ENCODE data around the gene CNDP1.
"Not testable (repeated sequence)": the region's sequence is repeated elsewhere in the genome, so short reads cannot be mapped to it uniquely, and the experiment has no call there.

The CNDP1 gene

DNA sequence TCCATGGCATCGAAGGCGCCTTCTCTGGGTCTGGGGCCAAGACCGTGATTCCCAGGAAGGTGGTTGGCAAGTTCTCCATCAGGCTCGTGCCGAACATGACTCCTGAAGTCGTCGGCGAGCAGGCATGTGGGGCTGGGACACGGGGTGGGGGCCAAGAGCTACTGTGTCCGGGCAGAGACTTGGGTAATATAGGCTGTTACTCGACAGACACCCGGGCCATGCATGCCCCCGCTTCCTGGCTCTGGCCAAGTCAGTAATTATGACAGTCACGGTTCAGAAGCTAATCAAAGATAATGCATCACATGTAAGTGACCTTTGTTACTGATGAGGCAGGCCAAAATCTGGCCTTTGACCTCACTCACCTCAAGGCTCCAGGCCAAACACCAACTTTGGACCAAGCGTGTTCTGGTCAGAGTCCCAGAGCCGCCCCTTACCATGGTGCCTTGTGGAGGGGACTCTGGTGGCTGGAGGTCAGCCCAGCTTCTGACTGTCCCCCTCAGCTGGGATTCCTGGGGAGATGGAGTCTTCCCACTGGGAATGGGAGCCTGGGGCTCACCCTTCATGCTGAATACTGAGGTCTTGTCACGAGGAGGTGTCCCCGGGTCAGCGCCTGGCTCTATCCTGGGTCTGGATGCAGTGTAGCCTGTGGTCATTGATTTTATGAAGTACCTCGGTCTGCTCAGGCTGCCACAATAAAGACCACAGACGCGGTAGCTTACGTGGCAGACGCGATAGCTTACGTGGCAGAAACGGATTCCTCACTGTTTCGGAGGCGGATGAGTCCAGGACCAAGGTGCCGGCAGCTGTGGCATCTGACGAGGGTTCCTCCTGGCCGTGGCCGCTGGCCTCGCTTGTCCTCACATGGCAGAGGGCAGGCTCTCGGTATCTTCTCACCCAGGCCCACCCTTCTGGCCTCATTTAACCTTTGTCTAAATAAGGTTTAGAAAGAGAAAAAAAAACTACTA is 17.7 kb upstream of the CNDP1 start:
- no peaks in the 10 kb centered on the region for H3K27me3 ChIP-seq (ENCODE audit: insufficient read depth, low read length)
- 0 out of 2 replicates have a peak, but pooled peaks cover 5% of the 10 kb centered on the region for H3K9me3 ChIP-seq (ENCODE audit: insufficient read depth, low read depth, low read length)
- H3K36me3 ChIP-seq (ENCODE audit: insufficient read depth, low read depth, low read length): peaks cover 98% of the 10 kb centered on the region
- H3K9ac ChIP-seq (ENCODE audit: low read depth, low read length): no peak overlapping the region
- no peak overlapping the region for H3K27ac ChIP-seq (ENCODE audit: low read length)
- no peak overlapping the region for H3K4me3 ChIP-seq (ENCODE audit: low read length)
- H3K4me1 ChIP-seq (ENCODE audit: insufficient read depth, low read length): no peaks in the 10 kb centered on the region

DNA sequence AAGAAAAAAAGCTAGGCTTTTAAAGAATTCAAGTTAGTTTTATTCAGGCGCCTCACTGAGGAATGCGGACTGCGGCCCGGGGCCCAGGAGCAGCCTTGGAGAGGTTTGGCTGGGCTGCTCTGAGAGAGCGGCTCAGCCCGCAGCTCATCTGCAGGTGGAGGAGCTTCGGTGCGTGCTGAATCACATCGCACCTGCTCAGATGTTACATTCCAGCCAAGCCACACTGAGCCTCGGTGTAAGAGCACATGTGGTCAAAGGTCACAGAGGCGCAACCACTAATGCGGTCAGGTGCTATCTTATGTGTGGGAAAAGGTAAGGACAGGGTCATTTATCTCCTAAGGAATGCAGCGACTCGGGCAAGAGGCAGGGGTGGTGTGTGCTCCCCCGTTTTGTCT is 17.1 kb upstream of the CNDP1 start:
- H3K27ac ChIP-seq (ENCODE audit: low read length): no peak overlapping the region
- H3K36me3 ChIP-seq (ENCODE audit: insufficient read depth, low read depth, low read length): peaks cover 97% of the 10 kb centered on the region
- H3K9ac ChIP-seq (ENCODE audit: low read depth, low read length): no peak overlapping the region
- H3K27me3 ChIP-seq (ENCODE audit: insufficient read depth, low read length): no peaks in the 10 kb centered on the region
- H3K4me1 ChIP-seq (ENCODE audit: insufficient read depth, low read length): no peaks in the 10 kb centered on the region
- H3K9me3 ChIP-seq (ENCODE audit: insufficient read depth, low read depth, low read length): peaks cover 9% of the 10 kb centered on the region; the same call in 1 of the 2 replicates
- no peak overlapping the region for H3K4me3 ChIP-seq (ENCODE audit: low read length)

DNA sequence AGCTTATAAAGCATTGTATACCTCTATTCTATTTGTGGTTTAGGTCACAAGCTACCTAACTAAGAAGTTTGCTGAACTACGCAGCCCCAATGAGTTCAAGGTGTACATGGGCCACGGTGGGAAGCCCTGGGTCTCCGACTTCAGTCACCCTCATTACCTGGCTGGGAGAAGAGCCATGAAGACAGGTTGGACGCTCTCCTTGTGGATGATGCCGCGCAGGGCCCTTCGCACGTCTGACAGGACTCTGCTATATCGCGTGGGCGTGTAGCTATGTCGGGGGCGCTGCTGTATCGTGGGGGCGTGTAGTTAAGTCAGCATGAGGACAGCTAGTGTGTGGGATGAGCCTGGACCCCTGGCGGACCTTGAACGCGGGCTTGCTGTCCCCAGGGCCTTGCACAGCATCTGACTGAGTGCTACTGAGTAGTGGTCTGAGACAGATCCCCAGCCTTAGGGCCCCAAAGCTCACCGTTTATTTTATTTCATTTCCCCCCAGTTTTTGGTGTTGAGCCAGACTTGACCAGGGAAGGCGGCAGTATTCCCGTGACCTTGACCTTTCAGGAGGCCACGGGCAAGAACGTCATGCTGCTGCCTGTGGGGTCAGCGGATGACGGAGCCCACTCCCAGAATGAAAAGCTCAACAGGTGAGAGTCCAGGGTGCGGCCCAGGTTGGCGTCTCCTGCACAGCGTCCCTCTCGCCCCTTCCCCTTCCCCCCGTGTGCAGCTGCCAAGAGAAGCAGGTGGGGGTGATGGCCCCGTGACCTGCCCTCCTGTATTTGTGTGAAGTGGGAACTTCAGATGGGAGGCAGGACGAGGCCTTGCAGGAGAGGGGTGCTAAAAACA is 15.6 kb upstream of the CNDP1 start:
- peaks cover 14% of the 10 kb centered on the region; the same call in 1 of the 2 replicates for H3K9me3 ChIP-seq (ENCODE audit: insufficient read depth, low read depth, low read length)
- H3K4me3 ChIP-seq (ENCODE audit: low read length): no peak overlapping the region
- no peaks in the 10 kb centered on the region for H3K4me1 ChIP-seq (ENCODE audit: insufficient read depth, low read length)
- no peak overlapping the region for H3K9ac ChIP-seq (ENCODE audit: low read depth, low read length)
- no peaks in the 10 kb centered on the region for H3K27me3 ChIP-seq (ENCODE audit: insufficient read depth, low read length)
- no peak overlapping the region for H3K27ac ChIP-seq (ENCODE audit: low read length)
- H3K36me3 ChIP-seq (ENCODE audit: insufficient read depth, low read depth, low read length): peaks cover 83% of the 10 kb centered on the region

DNA sequence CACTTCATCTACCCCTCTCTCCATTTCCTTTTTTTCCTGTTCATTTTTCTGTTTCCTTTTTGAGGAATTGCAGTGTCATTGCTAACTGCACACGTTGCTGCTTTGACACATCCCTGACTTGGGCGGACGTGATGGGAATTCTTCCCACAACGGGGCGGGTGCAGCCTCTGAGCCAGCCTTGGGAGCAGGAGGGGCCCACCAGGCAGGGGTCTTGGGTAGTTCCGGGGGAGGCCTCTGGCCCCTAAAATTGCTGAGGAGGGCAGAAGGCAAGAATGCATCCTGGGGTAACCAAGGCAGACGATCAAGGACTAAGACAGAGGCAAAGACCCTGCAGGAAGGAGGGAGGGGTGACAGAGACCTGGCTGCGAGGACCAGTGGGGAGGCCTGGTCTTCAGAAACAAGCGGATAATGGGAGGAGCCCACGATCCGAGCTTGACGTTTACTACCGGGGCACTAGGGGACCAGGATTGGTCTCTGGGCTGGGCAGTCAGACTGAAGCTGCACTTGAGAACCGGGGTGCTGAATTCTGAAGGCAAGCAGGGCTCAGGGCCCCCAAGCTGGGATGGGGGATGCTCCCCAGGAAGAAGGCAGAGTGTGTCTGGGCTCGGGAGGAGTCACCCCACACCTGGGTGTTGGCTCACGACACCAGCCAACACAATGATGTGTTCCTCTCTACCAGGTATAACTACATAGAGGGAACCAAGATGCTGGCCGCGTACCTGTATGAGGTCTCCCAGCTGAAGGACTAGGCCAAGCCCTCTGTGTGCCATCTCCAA is 14.8 kb upstream of the CNDP1 start:
- Histone ChIP-seq H3K9me3 (ENCODE audit: insufficient read depth, low read depth, low read length) (peaks cover 14% of the 10 kb centered on the region; the same call in 1 of the 2 replicates), H3K4me3 (ENCODE audit: low read length) (no peak overlapping the region), H3K36me3 (ENCODE audit: insufficient read depth, low read depth, low read length) (peaks cover 74% of the 10 kb centered on the region), H3K4me1 (ENCODE audit: insufficient read depth, low read length) (no peaks in the 10 kb centered on the region), H3K27me3 (ENCODE audit: insufficient read depth, low read length) (no peaks in the 10 kb centered on the region), H3K9ac (ENCODE audit: low read depth, low read length) (no peak overlapping the region), H3K27ac (ENCODE audit: low read length) (no peak overlapping the region)

DNA sequence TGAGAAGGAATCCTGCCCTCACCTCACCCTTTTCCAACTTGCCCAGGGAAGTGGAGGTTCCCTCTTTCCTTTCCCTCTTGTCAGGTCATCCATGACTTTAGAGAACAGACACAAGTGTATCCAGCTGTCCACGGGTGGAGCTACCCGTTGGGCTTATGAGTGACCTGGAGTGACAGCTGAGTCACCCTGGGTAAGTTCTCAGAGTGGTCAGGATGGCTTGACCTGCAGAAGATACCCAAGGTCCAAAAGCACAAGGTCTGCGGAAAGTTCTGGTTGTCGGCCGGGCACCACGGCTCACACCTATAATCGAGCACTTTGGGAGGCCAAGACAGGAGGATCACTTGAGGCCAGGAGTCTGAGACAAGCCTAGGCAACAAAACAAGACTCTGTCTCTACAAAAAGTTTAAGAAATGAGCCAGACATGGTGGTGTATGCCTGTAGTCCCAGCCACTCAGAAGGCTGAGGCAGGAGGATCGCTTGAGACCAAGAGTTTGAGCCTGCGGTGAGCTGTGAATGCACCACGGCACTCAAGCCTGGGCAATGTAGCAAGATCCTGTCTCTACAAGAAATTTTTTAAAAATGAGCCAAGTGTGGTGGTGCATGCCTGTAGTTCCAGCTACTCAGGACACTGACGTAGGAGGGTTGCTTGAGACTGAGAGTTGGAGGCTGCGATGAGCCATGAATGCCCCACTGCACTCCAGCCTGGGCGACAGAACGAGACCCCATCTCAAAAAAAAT is 14.0 kb upstream of the CNDP1 start:
- Histone ChIP-seq H3K27me3 (ENCODE audit: insufficient read depth, low read length) (no peaks in the 10 kb centered on the region), H3K4me3 (ENCODE audit: low read length) (no peak overlapping the region), H3K9ac (ENCODE audit: low read depth, low read length) (no peak overlapping the region), H3K4me1 (ENCODE audit: insufficient read depth, low read length) (no peaks in the 10 kb centered on the region), H3K36me3 (ENCODE audit: insufficient read depth, low read depth, low read length) (peaks cover 67% of the 10 kb centered on the region), H3K27ac (ENCODE audit: low read length) (no peak overlapping the region), H3K9me3 (ENCODE audit: insufficient read depth, low read depth, low read length) (peaks cover 14% of the 10 kb centered on the region; the same call in 1 of the 2 replicates)

DNA sequence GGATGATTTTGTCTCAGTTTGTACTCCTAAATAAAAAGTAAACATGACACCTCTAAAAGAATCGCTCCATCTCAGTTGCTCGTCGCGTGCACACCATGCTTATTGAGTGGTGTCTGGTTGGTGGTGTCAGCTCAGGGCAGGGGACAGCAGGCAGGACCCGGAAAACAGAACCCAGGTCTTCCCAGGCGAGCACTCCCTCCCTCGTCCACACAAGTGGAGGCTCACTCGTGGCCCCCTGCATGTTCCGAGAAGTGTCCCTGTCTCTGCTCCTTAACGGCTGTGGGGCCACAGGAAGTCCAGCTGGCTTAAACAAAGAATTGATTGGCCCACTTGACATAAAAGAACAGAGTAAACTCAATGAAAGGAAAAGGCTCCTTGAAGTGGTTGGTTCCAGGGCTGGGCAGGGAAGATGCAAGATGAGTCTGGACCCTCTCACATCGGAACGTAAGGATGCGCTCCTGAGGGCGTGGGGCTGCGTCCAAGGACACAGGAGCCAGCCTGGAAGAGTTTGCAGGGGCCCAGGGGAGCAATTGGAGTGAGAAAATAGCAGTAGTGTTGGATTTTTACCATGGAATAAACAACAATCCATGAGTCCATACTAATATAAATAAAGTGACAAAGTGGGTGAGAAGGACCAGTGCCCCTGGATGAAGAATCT is 13.1 kb upstream of the CNDP1 start:
- H3K27me3 ChIP-seq (ENCODE audit: insufficient read depth, low read length): no peaks in the 10 kb centered on the region
- no peak overlapping the region for H3K4me3 ChIP-seq (ENCODE audit: low read length)
- H3K27ac ChIP-seq (ENCODE audit: low read length): no peak overlapping the region
- H3K9me3 ChIP-seq (ENCODE audit: insufficient read depth, low read depth, low read length): peaks cover 14% of the 10 kb centered on the region; the same call in 1 of the 2 replicates
- H3K9ac ChIP-seq (ENCODE audit: low read depth, low read length): no peak overlapping the region
- H3K36me3 ChIP-seq (ENCODE audit: insufficient read depth, low read depth, low read length): peaks cover 57% of the 10 kb centered on the region
- H3K4me1 ChIP-seq (ENCODE audit: insufficient read depth, low read length): no peaks in the 10 kb centered on the region

DNA sequence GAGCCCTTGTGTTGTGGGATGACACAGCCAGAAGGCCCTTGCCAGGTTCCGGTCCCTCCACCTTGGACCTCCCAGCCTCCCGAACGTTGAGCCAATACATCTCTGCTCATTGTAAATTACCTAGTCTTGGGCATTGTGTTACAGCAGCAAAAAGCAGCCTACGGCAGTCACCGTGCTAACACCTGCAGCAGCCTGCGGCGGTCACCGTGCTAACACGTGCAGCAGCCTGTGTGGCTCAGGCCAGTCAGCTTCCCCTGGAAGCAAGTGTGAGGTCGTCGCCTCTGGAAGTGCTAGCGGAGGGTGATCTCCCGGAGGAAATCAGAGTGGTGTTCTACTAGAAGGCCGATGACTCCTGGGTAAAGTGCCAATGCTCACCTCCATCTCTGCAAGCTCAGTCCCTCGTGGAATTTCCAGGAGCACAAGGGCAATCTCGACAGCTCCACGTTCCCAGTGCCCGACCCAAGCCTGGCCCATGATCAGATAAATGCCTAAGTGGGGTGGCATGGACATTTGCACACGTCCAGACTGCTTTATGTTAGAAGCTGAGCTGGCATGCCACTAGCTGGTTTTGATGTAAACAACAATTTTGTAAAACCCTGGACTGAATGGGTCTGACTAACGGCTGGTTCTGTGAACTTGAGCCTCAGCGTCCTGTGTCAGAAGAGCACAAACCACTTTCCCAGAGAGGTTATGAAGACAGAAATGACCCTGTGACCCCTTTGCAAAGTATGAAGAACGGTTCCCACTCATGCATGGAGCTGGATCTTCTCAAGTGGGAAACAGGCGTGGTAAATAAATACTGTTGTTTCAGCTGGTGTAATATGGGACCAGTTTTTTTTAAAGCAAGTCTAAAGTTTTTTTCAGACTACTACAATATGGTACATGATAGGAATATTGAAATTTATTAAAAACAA is 11.4 kb upstream of the CNDP1 start:
- Histone ChIP-seq H3K4me3 (ENCODE audit: low read length) (no peak overlapping the region), H3K36me3 (ENCODE audit: insufficient read depth, low read depth, low read length) (peaks cover 41% of the 10 kb centered on the region), H3K27me3 (ENCODE audit: insufficient read depth, low read length) (no peaks in the 10 kb centered on the region), H3K27ac (ENCODE audit: low read length) (no peak overlapping the region), H3K9ac (ENCODE audit: low read depth, low read length) (no peak overlapping the region), H3K9me3 (ENCODE audit: insufficient read depth, low read depth, low read length) (peaks cover 17% of the 10 kb centered on the region; the same call in 1 of the 2 replicates), H3K4me1 (ENCODE audit: insufficient read depth, low read length) (no peaks in the 10 kb centered on the region)

DNA sequence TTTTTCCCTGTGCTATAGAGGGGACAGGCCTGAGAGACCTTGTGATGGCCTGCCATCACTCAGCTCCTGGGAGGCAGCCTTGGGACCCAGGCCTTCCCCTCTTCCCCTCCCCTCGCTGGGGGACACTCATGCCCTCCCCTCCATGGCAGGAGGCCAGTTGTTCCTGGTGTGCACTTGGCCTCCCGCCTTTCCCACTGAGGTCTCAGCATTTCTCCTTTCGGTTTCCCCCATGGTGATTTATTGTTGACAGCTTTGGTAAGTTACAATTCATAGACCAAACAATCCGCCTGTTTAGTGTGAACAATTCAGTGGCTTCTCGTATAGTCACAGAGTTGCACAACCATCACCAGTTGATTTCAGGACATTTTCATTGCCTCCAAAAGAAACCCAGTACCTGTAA is 10.2 kb upstream of the CNDP1 start:
- Histone ChIP-seq H3K4me3 (ENCODE audit: low read length) (no peak overlapping the region), H3K36me3 (ENCODE audit: insufficient read depth, low read depth, low read length) (peaks cover 31% of the 10 kb centered on the region), H3K27me3 (ENCODE audit: insufficient read depth, low read length) (no peaks in the 10 kb centered on the region), H3K9ac (ENCODE audit: low read depth, low read length) (no peak overlapping the region), H3K9me3 (ENCODE audit: insufficient read depth, low read depth, low read length) (peaks cover 17% of the 10 kb centered on the region; the same call in 1 of the 2 replicates), H3K27ac (ENCODE audit: low read length) (no peak overlapping the region), H3K4me1 (ENCODE audit: insufficient read depth, low read length) (no peaks in the 10 kb centered on the region)

DNA sequence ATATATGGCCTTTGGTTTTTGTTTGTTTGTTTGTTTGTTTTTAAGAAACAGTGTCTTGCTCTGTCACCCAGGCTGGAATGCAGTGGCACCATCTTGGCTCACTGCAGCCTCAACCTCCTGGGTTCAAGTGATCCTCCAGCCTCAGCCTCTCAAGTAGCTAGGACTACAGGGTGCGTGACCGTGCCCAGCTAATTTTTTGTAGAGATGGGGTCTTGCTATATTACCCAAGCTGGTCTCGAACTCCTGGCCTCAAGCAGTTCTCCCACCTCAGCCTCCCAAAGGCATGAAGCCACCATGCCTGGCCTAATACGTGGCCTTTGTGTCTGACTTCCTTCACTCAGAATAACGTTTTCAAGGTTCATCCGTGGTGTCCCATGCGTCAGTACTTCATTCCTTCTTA is 9.4 kb upstream of the CNDP1 start:
- H3K27me3 ChIP-seq (ENCODE audit: insufficient read depth, low read length); H3K27ac ChIP-seq (ENCODE audit: low read length); H3K9ac ChIP-seq (ENCODE audit: low read depth, low read length); H3K4me1 ChIP-seq (ENCODE audit: insufficient read depth, low read length); H3K4me3 ChIP-seq (ENCODE audit: low read length): not testable (repeated sequence)
- peaks cover 17% of the 10 kb centered on the region; the same call in 1 of the 2 replicates for H3K9me3 ChIP-seq (ENCODE audit: insufficient read depth, low read depth, low read length)
- H3K36me3 ChIP-seq (ENCODE audit: insufficient read depth, low read depth, low read length): peaks cover 22% of the 10 kb centered on the region

DNA sequence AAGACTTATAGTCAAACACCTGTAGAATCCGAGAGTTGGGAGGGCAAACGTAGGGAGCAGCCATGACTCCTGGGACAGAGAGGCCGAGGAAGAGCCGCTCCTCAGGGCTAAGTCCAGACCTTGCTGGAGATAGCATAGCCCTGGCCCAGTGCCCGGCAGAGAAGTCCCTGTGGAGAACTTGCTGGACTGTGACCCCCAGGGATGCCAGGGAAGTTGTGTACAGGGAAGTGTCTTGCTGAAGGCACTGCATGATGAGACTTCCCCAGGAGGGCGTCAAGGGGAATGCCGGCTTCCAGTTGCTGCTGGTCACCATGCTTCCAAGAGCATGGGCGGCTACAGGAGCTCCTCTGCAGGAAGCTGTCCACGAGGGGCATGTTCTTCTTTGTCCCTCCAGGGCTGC is 8.6 kb upstream of the CNDP1 start:
- Histone ChIP-seq H3K4me1 (ENCODE audit: insufficient read depth, low read length) (no peaks in the 10 kb centered on the region), H3K4me3 (ENCODE audit: low read length) (no peak overlapping the region)

More for the DNA sequence above, 8.6 kb upstream of the CNDP1 start:
- H3K27me3 ChIP-seq (ENCODE audit: insufficient read depth, low read length): no peaks in the 10 kb centered on the region
- peaks cover 14% of the 10 kb centered on the region for H3K36me3 ChIP-seq (ENCODE audit: insufficient read depth, low read depth, low read length)
- H3K27ac ChIP-seq (ENCODE audit: low read length): no peak overlapping the region
- no peak overlapping the region for H3K9ac ChIP-seq (ENCODE audit: low read depth, low read length)
- H3K9me3 ChIP-seq (ENCODE audit: insufficient read depth, low read depth, low read length): peaks cover 17% of the 10 kb centered on the region; the same call in 1 of the 2 replicates
